ENCODE data around the gene SNAP25.

SNAP25 gene

GRCh38 chr20:10297223-10297622 lies 78.6 kb downstream of the SNAP25 start:
- H3F3A ChIP-seq (ENCODE audit: insufficient read depth): no peaks in the 10 kb centered on the region
- no peaks in the 10 kb centered on the region for H3K27me3 ChIP-seq (ENCODE audit: low read length)
- TF ChIP-seq EZH2phosphoT487 (conservative IDR thresholded peaks at IDR 0.05; ENCODE audit: low read length) (no peak), CTCF (IDR thresholded peaks at IDR 0.05; ENCODE audit: insufficient read depth, low read length, poor library complexity, severe bottlenecking) (no peak)
- H3K9ac ChIP-seq (ENCODE audit: low read length): no peak overlapping the region
- H3K4me2 ChIP-seq (ENCODE audit: low read depth, low read length, poor library complexity, severe bottlenecking): no peak overlapping the region
- H3K4me3 ChIP-seq (ENCODE audit: insufficient read depth, low read length, poor library complexity, severe bottlenecking): no peak overlapping the region
- H4K20me1 ChIP-seq (ENCODE audit: low read depth, low read length): no peaks in the 10 kb centered on the region
- H3K9me3 ChIP-seq (ENCODE audit: insufficient read depth, low read length): no peaks in the 10 kb centered on the region
- no peak overlapping the region for H2AFZ ChIP-seq (ENCODE audit: low read depth, low read length, severe bottlenecking)
- H3K9me2 ChIP-seq (replicated peaks; ENCODE audit: insufficient read depth, low read length): no peaks in the 10 kb centered on the region
- no peak overlapping the region for H3K27ac ChIP-seq (ENCODE audit: low read depth, low read length)
- H3K36me3 ChIP-seq (ENCODE audit: low read length): no peaks in the 10 kb centered on the region
- H3K79me2 ChIP-seq (ENCODE audit: insufficient read depth, low read length): no peaks in the 10 kb centered on the region

GRCh38 chr20:10297684-10298240 lies 79.1 kb downstream of the SNAP25 start:
- no peak overlapping the region for H3K4me3 ChIP-seq (ENCODE audit: insufficient read depth, low read length, poor library complexity, severe bottlenecking)
- H3K27ac ChIP-seq (ENCODE audit: low read depth, low read length): no peak overlapping the region
- H3K79me2 ChIP-seq (ENCODE audit: insufficient read depth, low read length): no peaks in the 10 kb centered on the region
- no peaks in the 10 kb centered on the region for H3K9me3 ChIP-seq (ENCODE audit: insufficient read depth, low read length)
- H2AFZ ChIP-seq (ENCODE audit: low read depth, low read length, severe bottlenecking): no peak overlapping the region
- H3F3A ChIP-seq (ENCODE audit: insufficient read depth): no peaks in the 10 kb centered on the region
- no peak overlapping the region for H3K4me2 ChIP-seq (ENCODE audit: low read depth, low read length, poor library complexity, severe bottlenecking)
- H3K36me3 ChIP-seq (ENCODE audit: low read length): no peaks in the 10 kb centered on the region
- H3K9me2 ChIP-seq (replicated peaks; ENCODE audit: insufficient read depth, low read length): no peaks in the 10 kb centered on the region
- no peaks in the 10 kb centered on the region for H3K27me3 ChIP-seq (ENCODE audit: low read length)
- TF ChIP-seq EZH2phosphoT487 (conservative IDR thresholded peaks at IDR 0.05; ENCODE audit: low read length) (no peak), CTCF (IDR thresholded peaks at IDR 0.05; ENCODE audit: insufficient read depth, low read length, poor library complexity, severe bottlenecking) (no peak)
- no peak overlapping the region for H3K9ac ChIP-seq (ENCODE audit: low read length)
- no peaks in the 10 kb centered on the region for H4K20me1 ChIP-seq (ENCODE audit: low read depth, low read length)

- Histone ChIP-seq H3K27me3 (ENCODE audit: low read length) (no peaks in the 10 kb centered on the region), H3K4me2 (ENCODE audit: low read depth, low read length, poor library complexity, severe bottlenecking) (no peak overlapping the region), H3F3A (ENCODE audit: insufficient read depth) (no peaks in the 10 kb centered on the region), H2AFZ (ENCODE audit: low read depth, low read length, severe bottlenecking) (no peak overlapping the region), H3K4me3 (ENCODE audit: insufficient read depth, low read length, poor library complexity, severe bottlenecking) (no peak overlapping the region), H3K36me3 (ENCODE audit: low read length) (no peaks in the 10 kb centered on the region), H3K9me2 (replicated peaks; ENCODE audit: insufficient read depth, low read length) (no peaks in the 10 kb centered on the region), H3K79me2 (ENCODE audit: insufficient read depth, low read length) (no peaks in the 10 kb centered on the region), H3K9ac (ENCODE audit: low read length) (no peak overlapping the region), H4K20me1 (ENCODE audit: low read depth, low read length) (no peaks in the 10 kb centered on the region), H3K9me3 (ENCODE audit: insufficient read depth, low read length) (no peaks in the 10 kb centered on the region), H3K27ac (ENCODE audit: low read depth, low read length) (no peak overlapping the region)
- TF ChIP-seq EZH2phosphoT487 (conservative IDR thresholded peaks at IDR 0.05; ENCODE audit: low read length) (no peak), CTCF (IDR thresholded peaks at IDR 0.05; ENCODE audit: insufficient read depth, low read length, poor library complexity, severe bottlenecking) (no peak)
These were observed 82.2 kb downstream of the SNAP25 start for GRCh38 chr20:10300582-10301446.
